Measurements from ENCODE around the gene SPATA22. TPM values are rescaled to one million over a fixed set of nuclear protein-coding genes. Genes with fewer than 3 reads are reported as not detected.

Gene SPATA22
- total RNA-seq, 2 experiments from 2014 or later, result not detected

Other genes with a start within 250 kb of the SPATA22 start
- gene OR3A1, start 173.5 kb downstream of the SPATA22 start, total RNA-seq, result under 1 TPM in 1 of 2 experiments, not detected in 1; 0.26 TPM
- gene OR3A2, start 85.5 kb downstream of the SPATA22 start, total RNA-seq, result 1 to 10 TPM; 2.4 to 2.7 TPM
- not detected for gene OR1E1, start 73.4 kb downstream of the SPATA22 start, total RNA-seq
- gene OR3A3, start 60.4 kb downstream of the SPATA22 start, total RNA-seq, result not detected
- not detected for gene OR1E2, start 38.0 kb downstream of the SPATA22 start, total RNA-seq
- gene ASPA, start 4.2 kb upstream of the SPATA22 start, total RNA-seq, result not detected
- under 1 TPM; 0.77 to 0.97 TPM for gene TRPV3, start 86.0 kb upstream of the SPATA22 start, total RNA-seq
- gene TRPV1, start 137.6 kb upstream of the SPATA22 start, total RNA-seq, result 1 to 10 TPM; 2.9 to 3.0 TPM
- gene SHPK, start 164.4 kb upstream of the SPATA22 start, total RNA-seq, result 10 to 100 TPM; 12.3 to 12.4 TPM
- 10 to 100 TPM; 17.7 to 19.8 TPM for gene CTNS, start 164.9 kb upstream of the SPATA22 start, total RNA-seq
- 10 to 100 TPM; 23.7 to 24.5 TPM for gene TAX1BP3, start 196.8 kb upstream of the SPATA22 start, total RNA-seq
- gene EMC6, start 197.0 kb upstream of the SPATA22 start, total RNA-seq, result 10 to 100 TPM; 49.3 to 55.4 TPM
- 10 to 100 TPM; 37.6 to 43.2 TPM for gene P2RX5, start 224.3 kb upstream of the SPATA22 start, total RNA-seq

Measured in activated CD4-positive, alpha-beta memory T cell treated with anti-CD3 and anti-CD28 coated beads for 36 hours (primary cell).